Nucleus accumbens (tissue), 56 donors: Measurements from ENCODE around the gene YPEL2.

Experiments used
- DNase-seq, 56 donors: peaks; one replicate each; lab custom pipeline; 2025; lab: John Stamatoyannopoulos, UW

Gene YPEL2

DNA sequence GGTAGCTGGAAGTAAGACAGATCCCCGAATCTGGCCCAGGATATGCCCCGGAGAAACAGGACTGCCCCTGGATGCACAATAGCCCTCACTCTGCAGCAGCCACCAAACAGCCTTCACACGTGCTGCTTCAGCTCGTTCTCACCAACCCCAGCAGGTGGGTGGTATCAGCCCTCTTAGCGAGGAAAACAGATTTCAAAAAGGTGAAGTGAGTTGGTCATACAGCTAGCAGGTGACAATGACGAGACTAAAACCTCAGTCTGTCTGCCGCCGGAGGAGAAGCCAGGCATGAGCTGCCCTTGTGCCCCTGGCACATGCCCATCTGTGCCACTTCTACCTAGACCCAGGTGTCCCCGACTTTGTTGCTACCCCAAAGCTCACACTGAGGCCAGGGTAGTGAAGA is 92.4 kb downstream of the YPEL2 start:
- DNase-seq: no peak

GRCh38 chr17:59424331-59424730 is 92.9 kb downstream of the YPEL2 start:
- no peak for DNase-seq

GRCh38 chr17:59425085-59425931 is 93.9 kb downstream of the YPEL2 start:
- peak in 1 of 56 donors; percentile 34 for DNase-seq

GRCh38 chr17:59426031-59426430 is 94.6 kb downstream of the YPEL2 start:
- no peak for DNase-seq

GRCh38 chr17:59427425-59427921 is 96.0 kb downstream of the YPEL2 start:
- DNase-seq: peak in 48 of 56 donors; percentile 6 to 85 (median 49)

GRCh38 chr17:59427996-59428395 is 96.5 kb downstream of the YPEL2 start:
- DNase-seq: peak in 26 of 56 donors; percentile 9 to 75 (median 24)

GRCh38 chr17:59428916-59429485 is 97.5 kb downstream of the YPEL2 start:
- no peak for DNase-seq

- DNase-seq: no peak
Measured at GRCh38 chr17:59431601-59432000, 100.1 kb downstream of the YPEL2 start.

- DNase-seq: no peak
Measured at GRCh38 chr17:59432657-59433056, 101.2 kb downstream of the YPEL2 start.

GRCh38 chr17:59433586-59433985 is 102.1 kb downstream of the YPEL2 start:
- no peak for DNase-seq

GRCh38 chr17:59434429-59434828 is 103.0 kb downstream of the YPEL2 start:
- no peak for DNase-seq

DNA sequence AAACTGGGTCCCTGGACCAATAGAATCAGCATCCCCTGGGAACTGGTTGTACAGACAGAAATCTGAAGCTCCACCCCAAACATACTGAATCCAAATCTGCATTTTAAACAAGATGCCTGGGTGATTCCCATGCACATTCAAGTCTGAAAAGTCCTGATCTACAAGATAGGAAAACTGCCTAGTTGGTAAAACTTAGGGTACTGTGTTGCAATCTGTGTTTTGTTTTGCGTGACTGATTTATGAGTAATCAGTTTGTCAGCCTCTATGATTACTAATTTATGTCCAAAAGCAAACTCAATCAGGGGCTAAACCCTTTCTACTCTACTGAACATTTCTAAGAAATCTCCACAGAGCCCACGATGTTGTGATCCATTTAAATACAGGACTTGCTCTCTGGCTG is 103.8 kb downstream of the YPEL2 start:
- no peak for DNase-seq

GRCh38 chr17:59436900-59437299 is 105.4 kb downstream of the YPEL2 start:
- peak in 10 of 56 donors; percentile 9 to 30 (median 22) for DNase-seq

- DNase-seq: no peak
Measured at GRCh38 chr17:59437791-59438281, 106.4 kb downstream of the YPEL2 start.

- no peak for DNase-seq
Measured at GRCh38 chr17:59439262-59439661, 107.8 kb downstream of the YPEL2 start.

DNA sequence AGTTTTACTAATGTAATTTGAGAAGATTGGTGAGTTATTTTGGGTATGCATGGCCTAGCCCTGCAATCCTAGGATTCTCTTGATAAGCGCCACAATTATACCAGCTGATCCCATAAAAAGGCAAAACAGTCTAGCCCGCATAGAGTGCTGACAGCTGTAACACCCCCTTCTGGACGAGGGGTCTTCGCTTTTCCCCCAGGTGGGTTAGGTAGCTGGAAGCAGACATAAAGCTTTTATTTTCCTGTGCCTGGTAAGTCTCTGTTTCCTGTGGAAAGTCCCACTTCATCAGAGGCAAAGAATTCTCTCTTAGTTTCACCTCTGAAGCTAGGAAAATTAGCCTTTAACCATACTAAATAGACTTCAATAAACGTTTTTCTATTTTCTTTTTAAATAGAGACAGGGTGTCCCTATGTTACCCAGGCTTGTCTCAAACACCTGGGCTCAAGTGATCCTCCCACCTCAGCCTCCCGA is 108.3 kb downstream of the YPEL2 start:
- no peak for DNase-seq

DNA sequence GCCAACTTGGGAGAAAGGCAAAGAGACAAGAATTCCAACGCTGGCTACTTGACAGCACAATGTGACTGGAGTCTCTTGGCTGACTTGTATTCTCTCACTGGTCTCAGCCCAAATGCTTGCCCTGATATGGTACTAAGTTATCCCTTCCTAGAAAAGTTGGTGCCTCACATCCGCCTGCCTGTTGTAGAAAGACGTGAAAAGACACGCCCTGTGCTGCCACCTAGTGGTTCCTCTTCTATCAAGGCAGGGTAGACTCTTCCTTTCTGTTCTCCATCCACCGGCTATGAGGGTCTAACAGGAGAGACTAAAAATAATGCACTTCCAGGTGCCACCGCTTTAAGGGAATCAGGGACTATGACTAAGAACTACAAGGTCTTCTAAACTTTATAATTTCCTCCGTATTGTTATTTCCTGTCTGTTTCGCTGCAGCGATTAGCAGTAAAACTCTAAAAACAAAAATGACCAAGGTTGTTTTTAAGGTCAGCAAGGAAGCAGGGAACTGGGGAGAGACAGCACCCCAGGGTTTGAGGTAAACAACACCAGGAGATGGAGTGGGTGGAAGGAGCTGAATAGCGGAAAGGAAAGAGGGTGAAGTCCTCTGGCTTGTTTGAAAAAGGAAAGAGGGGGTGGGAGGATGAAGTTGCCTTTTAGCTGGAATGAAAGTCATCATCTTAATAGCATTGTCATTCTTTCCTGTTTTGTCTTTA is 109.5 kb downstream of the YPEL2 start:
- DNase-seq: peak in 51 of 56 donors; percentile 9 to 97 (median 78)

GRCh38 chr17:59441464-59442096 is 110.1 kb downstream of the YPEL2 start:
- DNase-seq: no peak

DNA sequence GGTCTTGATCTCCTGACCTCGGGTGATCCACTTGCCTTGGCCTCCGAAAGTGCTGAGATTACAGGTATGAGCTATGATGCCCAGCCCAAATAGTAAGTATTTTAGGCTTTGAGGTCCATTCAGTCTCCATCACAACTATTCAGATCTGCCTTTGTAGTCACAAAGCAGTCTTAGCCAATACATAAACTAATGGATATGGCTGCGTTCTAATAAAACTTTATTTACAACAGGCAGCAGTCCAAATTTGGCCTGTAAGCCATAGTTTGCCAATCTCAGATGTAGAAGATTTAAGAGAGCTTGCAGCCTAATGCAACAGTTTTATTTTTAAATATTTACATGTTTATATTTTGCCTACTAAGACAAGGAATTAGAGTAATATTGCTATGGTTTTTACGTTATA is 111.7 kb downstream of the YPEL2 start:
- DNase-seq: no peak
